Astrocyte of the spinal cord (primary cell): Measurements from ENCODE around the gene SLC9C2.

Experiments
- DNase-seq: peaks from one replicate; pipeline ENCODE4 v3.0.0; 2011; ENCODE audit warnings: low read depth, low spot score
- H3K4me3 ChIP-seq: 2 replicates; pipeline ENCODE4 v1.5.1; 2011; ENCODE audit warnings: low read depth, mild to moderate bottlenecking, low read length, moderate library complexity
- in situ Hi-C: cut with HindIII; loops from 2 replicates; pipeline ENCODE4 v1.10.0; 2017; ENCODE audit warnings: low sequenced_read_pairs
- TF ChIP-seq, protein P1 (sequence below): IDR thresholded peaks from 2 replicates; pipeline ENCODE4 v1.5.1; 2012; ENCODE audit warnings: low read depth, mild to moderate bottlenecking, low read length, inconsistent platforms

The SLC9C2 gene

DNA sequence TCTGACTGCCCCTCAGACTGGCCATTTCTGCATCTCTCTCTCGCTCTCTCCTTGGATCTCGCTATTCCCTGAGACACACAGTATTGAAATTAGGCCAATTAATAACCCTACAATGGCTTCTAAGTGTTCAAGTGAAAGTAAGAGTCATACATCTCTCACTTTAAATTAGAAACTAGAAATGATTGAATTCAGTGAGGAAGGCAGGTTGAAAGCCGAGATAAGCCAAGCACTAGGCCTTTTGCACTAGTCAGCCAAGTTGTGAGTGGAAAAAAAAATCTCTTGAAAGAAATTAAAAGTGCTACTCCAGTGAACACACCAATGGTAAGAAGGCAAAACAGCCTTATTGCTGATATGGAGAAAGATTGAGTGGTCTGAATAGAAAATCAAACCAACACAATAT lies 51.2 kb downstream of the SLC9C2 start:
- H3K4me3 ChIP-seq: no peak overlapping the region
- in situ Hi-C loops: no loop called here
- no peak for DNase-seq
- TF ChIP-seq, protein P1, sequence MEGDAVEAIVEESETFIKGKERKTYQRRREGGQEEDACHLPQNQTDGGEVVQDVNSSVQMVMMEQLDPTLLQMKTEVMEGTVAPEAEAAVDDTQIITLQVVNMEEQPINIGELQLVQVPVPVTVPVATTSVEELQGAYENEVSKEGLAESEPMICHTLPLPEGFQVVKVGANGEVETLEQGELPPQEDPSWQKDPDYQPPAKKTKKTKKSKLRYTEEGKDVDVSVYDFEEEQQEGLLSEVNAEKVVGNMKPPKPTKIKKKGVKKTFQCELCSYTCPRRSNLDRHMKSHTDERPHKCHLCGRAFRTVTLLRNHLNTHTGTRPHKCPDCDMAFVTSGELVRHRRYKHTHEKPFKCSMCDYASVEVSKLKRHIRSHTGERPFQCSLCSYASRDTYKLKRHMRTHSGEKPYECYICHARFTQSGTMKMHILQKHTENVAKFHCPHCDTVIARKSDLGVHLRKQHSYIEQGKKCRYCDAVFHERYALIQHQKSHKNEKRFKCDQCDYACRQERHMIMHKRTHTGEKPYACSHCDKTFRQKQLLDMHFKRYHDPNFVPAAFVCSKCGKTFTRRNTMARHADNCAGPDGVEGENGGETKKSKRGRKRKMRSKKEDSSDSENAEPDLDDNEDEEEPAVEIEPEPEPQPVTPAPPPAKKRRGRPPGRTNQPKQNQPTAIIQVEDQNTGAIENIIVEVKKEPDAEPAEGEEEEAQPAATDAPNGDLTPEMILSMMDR: no peak

DNA sequence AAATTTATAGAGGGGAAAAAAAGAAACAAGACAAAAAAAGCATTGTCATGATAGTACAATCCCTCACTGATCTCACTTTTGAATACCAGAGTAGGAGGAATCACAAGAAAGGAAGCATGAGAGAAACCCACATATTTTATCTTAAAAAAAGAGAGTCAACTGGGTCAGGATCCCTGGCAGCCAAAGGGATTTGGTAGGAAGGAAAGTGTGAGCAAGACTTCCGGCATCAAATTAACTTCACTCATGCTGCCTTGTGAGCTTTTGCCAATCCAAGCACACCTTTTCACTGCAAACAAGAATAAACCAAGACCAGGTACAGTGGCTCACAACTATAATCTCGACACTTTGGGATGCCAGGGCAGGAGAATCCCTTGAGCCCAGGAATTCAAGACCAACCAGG lies 53.1 kb downstream of the SLC9C2 start:
- in situ Hi-C loops: no loop called here
- no peak for DNase-seq
- no peak overlapping the region for H3K4me3 ChIP-seq
- TF ChIP-seq, protein P1: no peak

DNA sequence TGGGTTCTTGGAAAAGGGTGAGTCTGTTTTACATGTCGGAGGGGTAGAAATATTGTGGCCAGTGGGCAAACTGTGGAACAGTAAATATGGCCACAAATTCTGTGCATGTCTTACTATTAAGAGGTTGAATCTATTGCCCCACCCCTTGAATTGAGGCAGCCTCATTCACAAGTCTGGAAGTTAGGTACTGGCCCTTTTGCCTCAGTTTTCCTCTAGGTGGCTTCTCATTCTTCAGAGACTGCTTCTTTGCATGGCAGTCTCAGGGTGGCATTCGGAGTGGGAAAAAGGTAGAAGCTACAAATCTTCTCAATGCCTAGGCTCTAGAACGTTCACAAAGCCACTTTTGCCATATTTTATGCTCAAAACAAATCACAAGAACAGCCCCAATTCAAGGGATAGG lies 57.2 kb downstream of the SLC9C2 start:
- no peak for DNase-seq
- TF ChIP-seq, protein P1: no peak
- H3K4me3 ChIP-seq: no peak overlapping the region
- in situ Hi-C loops: no loop called here

DNA sequence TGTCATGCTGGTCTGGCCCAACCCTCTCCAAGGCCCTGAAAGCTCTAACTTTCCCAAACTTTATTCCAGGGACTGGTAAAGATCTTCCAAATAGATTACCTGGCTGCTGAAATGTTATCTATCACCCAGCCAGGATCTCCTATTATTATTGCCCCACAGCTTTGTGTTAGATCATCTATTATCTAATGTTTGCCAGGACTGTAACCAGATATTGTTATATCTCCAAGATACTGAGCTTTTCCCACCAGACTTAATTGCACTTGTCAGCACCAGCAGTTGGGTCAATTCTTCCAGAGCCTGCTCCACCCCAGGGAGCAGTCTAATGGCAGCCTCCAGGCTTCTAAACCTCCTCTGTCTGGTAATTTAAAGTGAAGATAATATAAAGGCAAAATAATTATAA lies 66.6 kb downstream of the SLC9C2 start:
- in situ Hi-C loops: no loop called here
- TF ChIP-seq, protein P1: no peak
- no peak for DNase-seq
- no peak overlapping the region for H3K4me3 ChIP-seq

DNA sequence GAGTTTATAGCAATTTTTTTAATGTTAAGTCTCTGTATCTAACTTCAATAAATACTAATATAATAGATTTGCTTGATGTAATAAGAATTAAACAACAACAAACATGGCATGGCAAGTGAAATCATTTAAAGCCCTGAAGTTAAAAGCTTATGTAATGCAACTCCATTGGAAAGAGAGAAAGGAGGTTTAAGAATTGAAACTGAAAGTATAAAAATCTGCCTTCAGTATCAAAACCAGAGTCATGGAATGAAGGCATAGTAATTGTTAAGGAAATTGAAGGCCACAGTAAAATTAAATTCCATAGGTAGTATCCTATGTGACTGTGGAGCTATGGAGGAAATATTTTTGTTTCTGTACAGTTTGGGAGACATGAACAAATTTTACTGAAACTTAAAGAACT lies 70.6 kb downstream of the SLC9C2 start:
- in situ Hi-C loops: no loop called here
- DNase-seq: peak; percentile 28

DNA sequence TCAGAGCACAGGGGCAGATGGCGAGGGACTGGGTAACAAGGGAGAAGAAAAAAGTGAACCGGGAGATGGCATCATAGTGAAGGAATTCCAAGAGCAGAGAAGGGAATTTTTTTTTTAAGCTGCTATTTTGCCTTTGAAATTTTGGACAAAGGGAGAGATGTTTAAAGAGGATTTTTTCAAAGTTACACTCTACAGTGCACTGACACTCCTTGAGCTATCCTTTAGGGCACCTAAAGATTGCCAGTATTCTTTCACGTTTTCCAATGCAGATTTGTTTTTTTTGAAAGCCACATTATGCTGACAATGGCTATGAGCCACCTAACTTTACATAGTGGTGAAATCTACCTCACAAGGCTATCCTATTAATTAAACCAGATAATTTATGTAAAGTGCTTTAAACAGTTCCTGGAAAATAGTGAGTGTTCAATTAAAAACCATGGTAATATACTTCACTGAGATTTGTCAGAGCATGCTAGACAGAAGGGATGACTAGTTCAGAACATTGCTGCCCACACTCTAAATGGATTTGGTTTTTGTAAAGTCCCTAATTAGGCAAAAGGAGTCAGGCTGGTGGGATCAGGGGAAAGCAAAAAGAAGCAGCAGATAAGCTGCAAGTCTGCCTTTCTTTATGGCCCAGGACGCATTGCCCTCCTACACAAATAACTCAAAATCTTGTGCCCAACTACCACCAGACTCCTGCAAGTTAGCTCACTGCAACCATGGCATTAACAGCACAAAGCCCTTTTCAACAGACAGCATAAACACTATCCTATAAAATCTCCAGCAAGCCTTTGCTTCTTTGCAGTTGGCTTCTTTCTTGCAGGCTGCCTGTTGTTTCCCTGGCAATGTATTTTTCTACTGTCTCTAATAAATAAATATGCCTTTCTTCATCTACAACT lies 71.8 kb downstream of the SLC9C2 start:
- no peak overlapping the region for H3K4me3 ChIP-seq
- no peak for DNase-seq
- TF ChIP-seq, protein P1: no peak
- in situ Hi-C loops: no loop called here

More for the DNA sequence above, 70.6 kb downstream of the SLC9C2 start:
- no peak overlapping the region for H3K4me3 ChIP-seq
- TF ChIP-seq, protein P1: no peak
